ENCODE results near the gene SPRY4. TPM values are rescaled to one million over a fixed set of nuclear protein-coding genes. Genes with fewer than 3 reads are reported as not detected.

The SPRY4 gene
- total RNA-seq, 3 donors from 2014 or later: 10.7 to 13.8 (median 11.6) TPM

DNA sequence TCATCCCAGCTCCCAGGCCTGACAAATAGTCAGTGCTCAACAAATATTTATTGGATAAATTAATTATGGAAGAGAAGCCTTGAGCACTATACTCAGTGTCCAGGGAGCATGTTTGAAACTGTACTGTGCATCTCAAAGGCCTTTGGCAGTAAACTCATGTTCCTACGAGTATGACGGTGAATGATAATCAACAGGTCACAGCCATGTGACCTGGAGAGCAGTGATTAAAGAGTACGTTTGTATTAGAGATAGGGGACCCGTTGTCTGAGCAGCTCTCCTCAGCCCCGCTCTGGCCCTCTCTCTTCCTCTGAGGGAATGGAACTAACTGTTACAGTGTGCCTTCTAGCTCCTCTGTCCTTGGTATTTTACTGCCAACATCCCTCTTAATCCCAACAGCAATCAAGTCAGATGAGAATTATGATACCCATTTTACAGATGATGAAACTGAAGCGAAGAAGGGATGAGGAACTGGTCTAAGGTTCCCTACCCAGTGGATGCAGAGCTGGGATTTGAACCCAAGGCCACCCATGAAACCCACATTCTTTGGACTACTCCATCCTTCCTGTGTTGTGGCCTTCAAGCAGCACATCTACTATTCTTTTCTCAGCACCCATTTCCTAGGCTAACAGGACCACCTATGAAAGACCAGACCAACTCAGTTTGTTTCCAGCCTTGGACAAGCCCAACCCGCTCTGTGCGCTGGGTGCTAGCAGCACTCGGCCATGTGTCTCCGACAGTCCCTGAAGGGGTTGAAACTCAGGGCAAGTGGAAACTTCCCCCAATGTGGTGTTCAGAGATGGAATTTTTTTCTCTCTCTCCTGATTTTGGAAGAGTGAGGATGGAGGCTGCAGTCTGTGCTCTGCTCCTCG lies 34.9 kb downstream of the SPRY4 start:
- peaks cover 5% of the 10 kb centered on the region for H3K4me1 ChIP-seq (ENCODE audit: low read depth)
- H3K36me3 ChIP-seq (ENCODE audit: low read depth): no peaks in the 10 kb centered on the region
- intact Hi-C loops (cut with DNase I, micrococcal nuclease): no loop called here
- DNase-seq: no peak
- H3K9me3 ChIP-seq: no peaks in the 10 kb centered on the region
- no peak overlapping the region for H3K4me3 ChIP-seq
- TF ChIP-seq, protein P1, sequence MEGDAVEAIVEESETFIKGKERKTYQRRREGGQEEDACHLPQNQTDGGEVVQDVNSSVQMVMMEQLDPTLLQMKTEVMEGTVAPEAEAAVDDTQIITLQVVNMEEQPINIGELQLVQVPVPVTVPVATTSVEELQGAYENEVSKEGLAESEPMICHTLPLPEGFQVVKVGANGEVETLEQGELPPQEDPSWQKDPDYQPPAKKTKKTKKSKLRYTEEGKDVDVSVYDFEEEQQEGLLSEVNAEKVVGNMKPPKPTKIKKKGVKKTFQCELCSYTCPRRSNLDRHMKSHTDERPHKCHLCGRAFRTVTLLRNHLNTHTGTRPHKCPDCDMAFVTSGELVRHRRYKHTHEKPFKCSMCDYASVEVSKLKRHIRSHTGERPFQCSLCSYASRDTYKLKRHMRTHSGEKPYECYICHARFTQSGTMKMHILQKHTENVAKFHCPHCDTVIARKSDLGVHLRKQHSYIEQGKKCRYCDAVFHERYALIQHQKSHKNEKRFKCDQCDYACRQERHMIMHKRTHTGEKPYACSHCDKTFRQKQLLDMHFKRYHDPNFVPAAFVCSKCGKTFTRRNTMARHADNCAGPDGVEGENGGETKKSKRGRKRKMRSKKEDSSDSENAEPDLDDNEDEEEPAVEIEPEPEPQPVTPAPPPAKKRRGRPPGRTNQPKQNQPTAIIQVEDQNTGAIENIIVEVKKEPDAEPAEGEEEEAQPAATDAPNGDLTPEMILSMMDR (IDR thresholded peaks at IDR 0.05): no peak
- ATAC-seq: no peak

DNA sequence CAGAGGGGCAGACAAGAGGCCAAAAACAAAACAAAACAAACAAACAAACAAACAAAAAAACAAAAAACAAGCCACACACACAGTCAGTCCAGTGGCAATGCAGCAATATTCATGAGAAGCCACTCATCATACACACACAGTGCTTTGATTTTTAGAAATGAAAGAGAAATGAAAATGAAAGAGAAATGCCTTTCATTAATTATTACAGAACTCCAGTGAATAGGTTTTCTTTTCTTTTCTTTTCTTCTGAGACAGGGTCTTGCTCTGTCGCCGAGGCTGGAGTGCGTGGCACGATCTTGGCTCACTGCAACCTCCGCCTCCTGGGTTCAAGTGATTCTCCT lies 36.9 kb downstream of the SPRY4 start:
- ATAC-seq: no peak
- Histone ChIP-seq H3K36me3 (ENCODE audit: low read depth) (no peaks in the 10 kb centered on the region), H3K9me3 (no peaks in the 10 kb centered on the region), H3K4me1 (ENCODE audit: low read depth) (peaks cover 5% of the 10 kb centered on the region), H3K4me3 (no peak overlapping the region)
- intact Hi-C loops (cut with DNase I, micrococcal nuclease): no loop called here
- TF ChIP-seq, protein P1 (IDR thresholded peaks at IDR 0.05): no peak
- DNase-seq: no peak

DNA sequence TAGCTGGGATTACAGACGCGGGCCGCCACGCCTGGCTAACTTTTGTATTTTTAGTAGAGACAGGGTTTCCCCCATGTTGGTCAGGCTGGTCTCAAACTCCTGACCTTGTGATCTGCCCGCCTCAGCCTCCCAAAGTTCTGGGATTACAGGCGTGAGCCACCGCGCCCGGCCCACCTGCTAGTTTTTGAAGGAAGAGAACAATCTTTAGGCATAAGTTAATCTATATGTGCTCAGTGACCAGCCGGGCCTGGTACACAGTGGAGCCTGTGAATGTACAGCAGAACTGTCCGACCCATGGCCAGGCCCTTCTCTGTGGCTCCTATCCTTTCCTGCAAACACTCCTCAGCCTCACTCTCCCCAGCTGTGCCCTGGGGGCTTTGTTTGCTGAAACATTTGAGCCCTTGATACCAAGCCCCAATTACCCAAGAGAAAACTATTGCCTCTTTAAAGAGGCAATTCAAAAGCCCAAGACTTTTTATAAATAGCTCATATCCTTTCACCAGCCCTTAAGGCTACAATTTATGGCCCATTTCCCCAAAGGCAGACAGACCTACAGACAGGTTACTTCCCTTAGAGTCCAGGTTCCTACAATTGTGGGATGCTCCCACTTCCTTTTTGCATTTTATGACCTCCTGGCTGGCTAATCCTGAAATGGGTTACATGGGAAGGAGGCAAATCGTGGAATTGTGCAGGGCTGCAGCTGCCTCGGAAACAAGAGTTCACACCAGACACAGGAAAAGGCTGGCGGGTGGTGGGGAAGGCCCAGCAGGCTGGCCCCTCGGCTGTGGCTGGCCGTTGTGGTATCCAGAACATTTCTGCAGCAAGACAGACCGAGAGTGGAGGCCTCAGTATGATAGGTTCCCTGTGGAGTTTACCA lies 37.5 kb downstream of the SPRY4 start:
- H3K4me3 ChIP-seq: no peak overlapping the region
- peaks cover 5% of the 10 kb centered on the region for H3K4me1 ChIP-seq (ENCODE audit: low read depth)
- no peaks in the 10 kb centered on the region for H3K9me3 ChIP-seq
- intact Hi-C loops (cut with DNase I, micrococcal nuclease): no loop called here
- H3K36me3 ChIP-seq (ENCODE audit: low read depth): no peaks in the 10 kb centered on the region
- TF ChIP-seq, protein P1 (IDR thresholded peaks at IDR 0.05): no peak
- DNase-seq (no peak), ATAC-seq (peak; percentile 24)

DNA sequence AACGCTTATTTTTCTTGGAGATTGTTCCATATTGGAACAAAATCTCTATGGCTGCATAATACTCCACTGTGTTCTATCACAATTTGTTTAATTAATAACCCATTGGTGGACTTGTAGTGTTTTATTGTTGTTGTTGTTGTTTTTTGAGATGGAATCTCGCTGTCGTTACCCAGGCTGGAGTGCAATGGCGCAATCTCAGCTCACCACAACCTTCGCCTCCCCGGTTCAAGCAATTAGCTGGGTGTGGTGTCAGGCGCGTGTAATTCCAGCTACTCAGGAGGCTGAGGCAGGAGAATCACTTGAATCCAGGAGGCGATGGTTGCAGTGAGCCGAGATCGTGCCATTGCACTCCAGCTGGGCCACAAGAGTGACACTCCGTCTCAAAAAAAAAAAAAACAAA lies 38.7 kb downstream of the SPRY4 start:
- TF ChIP-seq, protein P1 (IDR thresholded peaks at IDR 0.05): no peak
- intact Hi-C loops (cut with DNase I, micrococcal nuclease): no loop called here
- Histone ChIP-seq H3K4me1 (ENCODE audit: low read depth) (peaks cover 5% of the 10 kb centered on the region), H3K36me3 (ENCODE audit: low read depth) (no peaks in the 10 kb centered on the region), H3K4me3 (no peak overlapping the region), H3K9me3 (no peaks in the 10 kb centered on the region)
- peak; percentile 71 for ATAC-seq
- DNase-seq: peak in 2 of 3 donors; percentile 59 to 67

DNA sequence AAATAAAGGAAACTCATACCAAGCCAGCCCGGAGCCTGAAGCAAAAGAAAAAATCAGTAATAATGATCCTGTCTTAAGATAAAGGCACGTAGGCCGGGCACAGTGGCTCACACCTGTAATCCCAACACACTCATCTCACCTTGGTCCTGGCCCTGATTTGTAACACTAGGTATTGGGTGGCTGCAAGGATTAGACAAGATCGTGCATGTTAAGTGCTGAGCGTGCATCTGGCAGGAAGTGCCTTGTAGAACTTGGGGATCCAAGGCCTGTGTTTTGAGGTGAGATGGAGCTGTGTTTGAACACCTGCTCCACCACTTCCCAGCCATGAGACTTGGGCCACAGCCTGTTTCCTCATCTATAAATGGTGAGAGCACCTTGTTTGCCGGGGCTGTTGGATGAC lies 41.5 kb downstream of the SPRY4 start:
- DNase-seq (no peak), ATAC-seq (no peak)
- no peaks in the 10 kb centered on the region for H3K4me1 ChIP-seq (ENCODE audit: low read depth)
- intact Hi-C loops (cut with DNase I, micrococcal nuclease): no loop called here
- no peaks in the 10 kb centered on the region for H3K36me3 ChIP-seq (ENCODE audit: low read depth)
- H3K9me3 ChIP-seq: no peaks in the 10 kb centered on the region
- H3K4me3 ChIP-seq: no peak overlapping the region
- TF ChIP-seq, protein P1 (IDR thresholded peaks at IDR 0.05): no peak
